Prostate gland (tissue), 2 donors: ENCODE data around the gene PSMB11.

Source experiments
- CTCF ChIP-seq, 4 experiments: fragments of 200-600 bp in 2 of 4; fragments of 450-650 bp in 2 of 4; sonication (generic) in 2 of 4; IDR thresholded peaks; 1 replicate in 3 of 4; 2 replicates in 1 of 4; pipeline ENCODE4 v1.5.1; 2016 to 2019; ENCODE audit warnings: antibody characterized with exemption in 4 of 4, mild to moderate bottlenecking in 2 of 4, moderate library complexity in 2 of 4
- POLR2A ChIP-seq: fragments of 450-650 bp; IDR thresholded peaks from one replicate; pipeline ENCODE4 v1.6.1; 2016; ENCODE audit warnings: antibody characterized with exemption, mild to moderate bottlenecking
- POLR2AphosphoS5 ChIP-seq: sonication (generic); formaldehyde crosslinking; IDR thresholded peaks from one replicate; pipeline ENCODE4 v1.6.1; 2017; ENCODE audit warnings: antibody characterized with exemption

DNA sequence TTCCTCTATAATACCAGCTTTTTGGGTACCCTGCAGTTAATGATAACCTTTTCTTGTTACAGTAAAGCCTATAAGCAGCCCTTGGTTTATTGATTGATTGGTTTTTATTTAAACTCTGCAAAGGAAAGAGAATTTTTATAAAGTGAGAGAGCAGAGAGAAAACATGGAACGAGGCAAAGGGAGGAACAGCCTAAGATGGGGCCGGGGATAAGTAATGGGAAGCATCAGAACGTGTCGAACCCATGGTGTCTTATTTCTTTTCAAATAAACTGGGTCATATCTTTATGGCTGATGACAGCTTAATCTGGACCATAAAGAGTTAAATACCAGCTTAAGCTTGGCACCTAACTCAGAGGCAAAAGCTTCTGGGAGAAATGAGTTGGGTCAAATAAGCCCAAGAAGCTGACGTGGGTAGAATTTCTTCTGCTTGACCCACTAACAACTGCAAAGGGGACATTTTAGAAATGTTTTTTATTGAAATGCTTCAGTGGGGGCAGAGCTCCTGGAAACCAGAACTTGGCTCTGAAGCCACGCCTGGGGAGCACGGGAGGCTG is 20.0 kb upstream of the PSMB11 start:
- TF ChIP-seq CTCF (IDR thresholded peaks at IDR 0.05) (no peak), POLR2A (no peak), POLR2AphosphoS5 (no peak)
